HG03097 (cell line): ENCODE data around the gene CELSR1.
"Not testable (repeated sequence)": the region's sequence is repeated elsewhere in the genome, so short reads cannot be mapped to it uniquely, and the experiment has no call there.

Experiments used
- ATAC-seq: cut with Tn5 transposase; IDR thresholded peaks from one replicate; pipeline ENCODE4 v1.9.1; 2021; ENCODE audit not compliant: unreplicated experiment, low FRiP score

The CELSR1 gene

DNA sequence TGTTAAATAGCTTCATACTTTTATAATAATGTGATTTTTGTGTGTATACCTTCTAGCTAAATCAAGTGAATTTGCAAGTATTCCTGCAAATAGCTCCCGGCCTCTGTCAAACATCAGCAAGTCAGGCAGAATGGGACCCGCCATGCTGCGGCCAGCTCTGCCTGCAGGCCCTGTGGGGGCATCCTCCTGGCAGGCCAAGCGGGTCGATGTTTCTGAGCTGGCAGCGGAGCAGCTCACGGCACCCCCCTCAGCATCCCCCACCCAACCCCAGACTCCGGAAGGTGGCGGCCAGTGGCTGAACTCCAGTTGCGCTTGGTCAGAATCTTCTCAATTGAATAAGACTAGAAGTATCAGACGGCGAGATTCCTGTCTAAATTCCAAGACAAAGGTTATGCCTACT is 221.4 kb downstream of the CELSR1 start:
- no peak for ATAC-seq

DNA sequence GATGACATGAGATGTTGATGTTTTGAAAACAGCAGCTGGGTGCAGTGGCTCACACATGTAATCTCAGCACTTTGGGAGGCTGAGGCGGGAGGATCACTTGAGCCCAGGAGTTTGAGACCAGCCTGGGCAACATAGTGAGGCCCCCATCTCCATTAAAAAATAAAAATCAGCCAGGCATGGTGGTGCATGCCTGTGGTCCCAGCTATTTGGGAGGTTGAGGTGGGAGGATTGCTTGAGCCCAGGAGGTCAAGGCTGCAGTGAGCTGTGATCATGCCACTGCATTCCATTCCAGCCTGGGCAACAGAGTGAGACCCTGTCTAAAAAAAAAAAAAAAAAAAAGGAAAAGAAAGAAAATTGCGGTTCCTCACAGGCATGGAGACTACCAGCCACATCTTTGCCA is 224.6 kb downstream of the CELSR1 start:
- not testable (repeated sequence) for ATAC-seq

DNA sequence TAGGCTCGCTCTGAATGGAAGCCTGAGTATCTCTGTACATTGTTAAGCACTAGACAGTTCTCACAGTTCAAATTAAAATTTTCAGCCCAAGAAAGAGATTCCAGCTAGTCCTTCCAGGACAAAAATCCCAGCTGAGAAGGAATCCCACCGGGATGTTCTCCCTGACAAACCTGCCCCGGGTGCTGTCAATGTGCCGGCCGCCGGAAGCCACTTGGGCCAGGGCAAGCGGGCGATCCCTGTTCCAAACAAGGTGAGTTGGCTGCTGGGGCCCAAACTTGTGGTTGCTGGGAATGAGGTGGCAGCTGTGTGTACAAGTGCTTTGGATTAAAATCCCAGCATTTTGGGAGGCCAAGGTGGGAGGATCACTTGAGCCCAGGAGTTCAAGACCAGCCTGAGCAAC is 225.4 kb downstream of the CELSR1 start:
- ATAC-seq: no peak
